Heart left ventricle (tissue), 13 donors: Measurements from ENCODE around the gene FLII.

Experiments used
- POLR2A ChIP-seq, 2 donors: fragments of 450-650 bp; IDR thresholded peaks; one replicate each; pipeline ENCODE4 v1.6.1; 2017; ENCODE audit warnings: antibody characterized with exemption in 2 of 2, mild to moderate bottlenecking in 2 of 2, moderate library complexity in 2 of 2
- TF ChIP-seq, protein P1 (sequence below), 12 donors: fragments of 200-600 bp; sonication (generic) in 4 of 12; IDR thresholded peaks; one replicate each; pipeline versions ENCODE4 v1.5.0 to v1.8.0; 2018 to 2022; ENCODE audit warnings: antibody characterized with exemption in 12 of 12, mild to moderate bottlenecking in 5 of 12
- donor health status: ischemic (EF 13 %, LVEDD 7.1; RV severe dilation, severe dysfunction).
- donor health status: DM: no; HTN: yes; CAD: no.
- donor health status: DM: no; HTN: no; CAD: no.
- donor health status: ischemic (EF 25% LVEDD 6.9; RV normal size, moderate dysfunction).
- donor health status: ischemic (EF 25% LVEDD 5.7; RV mildly dilated, moderate dysfunction).
- donor health status: ischemic (EF 35%, LVEDD 5.7; RV mildly dilated, moderate dysfunction).
- donor health status: nonischemic (EF 11% LVEDD 7.7; RV severe dilation, severe dysfunction).
- donor health status: DM: yes; HTN: yes; CAD: no.
- donor health status: PGD.
- donor health status: ischemic (EF 29% LVEDD 5.4; RV normal size, mild dysfunction).
- donor health status: nonischemic (EF 23%, LVEDD 6.1; RV moderate dilation, normal function).

GRCh38 chr17:18258356-18259038, at the start of gene FLII:
- peak in 1 of 2 donors; percentile 83 for TF ChIP-seq POLR2A (IDR thresholded peaks at IDR 0.05)
- TF ChIP-seq, protein P1, sequence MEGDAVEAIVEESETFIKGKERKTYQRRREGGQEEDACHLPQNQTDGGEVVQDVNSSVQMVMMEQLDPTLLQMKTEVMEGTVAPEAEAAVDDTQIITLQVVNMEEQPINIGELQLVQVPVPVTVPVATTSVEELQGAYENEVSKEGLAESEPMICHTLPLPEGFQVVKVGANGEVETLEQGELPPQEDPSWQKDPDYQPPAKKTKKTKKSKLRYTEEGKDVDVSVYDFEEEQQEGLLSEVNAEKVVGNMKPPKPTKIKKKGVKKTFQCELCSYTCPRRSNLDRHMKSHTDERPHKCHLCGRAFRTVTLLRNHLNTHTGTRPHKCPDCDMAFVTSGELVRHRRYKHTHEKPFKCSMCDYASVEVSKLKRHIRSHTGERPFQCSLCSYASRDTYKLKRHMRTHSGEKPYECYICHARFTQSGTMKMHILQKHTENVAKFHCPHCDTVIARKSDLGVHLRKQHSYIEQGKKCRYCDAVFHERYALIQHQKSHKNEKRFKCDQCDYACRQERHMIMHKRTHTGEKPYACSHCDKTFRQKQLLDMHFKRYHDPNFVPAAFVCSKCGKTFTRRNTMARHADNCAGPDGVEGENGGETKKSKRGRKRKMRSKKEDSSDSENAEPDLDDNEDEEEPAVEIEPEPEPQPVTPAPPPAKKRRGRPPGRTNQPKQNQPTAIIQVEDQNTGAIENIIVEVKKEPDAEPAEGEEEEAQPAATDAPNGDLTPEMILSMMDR (IDR thresholded peaks at IDR 0.05) = peak in 1 of 12 donors; percentile 3
